ENCODE results near the gene EFNA1.

EFNA1 gene

DNA sequence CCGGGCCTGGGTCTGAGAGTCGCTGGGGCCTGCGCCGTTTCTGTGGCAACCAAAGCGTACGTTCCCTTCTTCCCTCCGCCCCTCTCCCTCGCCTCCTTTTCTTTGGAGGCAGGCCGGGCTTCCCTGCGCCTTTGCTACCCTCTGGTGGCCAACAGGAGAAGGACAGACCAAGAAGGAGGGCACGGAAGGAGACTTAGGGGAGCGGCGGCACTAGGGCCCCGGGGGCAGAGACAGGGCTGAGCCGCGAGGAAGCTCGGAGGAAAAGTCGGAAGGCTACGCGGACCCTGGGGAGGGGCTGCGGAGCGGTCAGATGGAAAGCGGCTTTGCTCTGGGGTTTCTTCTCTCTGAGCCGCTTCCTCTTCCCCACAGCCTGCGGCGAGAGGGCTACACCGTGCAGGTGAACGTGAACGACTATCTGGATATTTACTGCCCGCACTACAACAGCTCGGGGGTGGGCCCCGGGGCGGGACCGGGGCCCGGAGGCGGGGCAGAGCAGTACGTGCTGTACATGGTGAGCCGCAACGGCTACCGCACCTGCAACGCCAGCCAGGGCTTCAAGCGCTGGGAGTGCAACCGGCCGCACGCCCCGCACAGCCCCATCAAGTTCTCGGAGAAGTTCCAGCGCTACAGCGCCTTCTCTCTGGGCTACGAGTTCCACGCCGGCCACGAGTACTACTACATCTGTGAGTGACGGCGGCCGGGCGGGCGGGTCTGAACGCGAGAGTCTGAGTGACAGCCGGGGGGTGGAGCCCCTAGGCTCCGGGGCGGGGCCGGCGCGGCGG, 42.8 kb upstream of the EFNA1 start:
- H3K4me3 ChIP-seq (ENCODE audit: low read depth, low read length), result peak overlapping the region; percentile 77
- peak; percentile 95 for DNase-seq (ENCODE audit: low read depth)
- TF ChIP-seq, protein P1, sequence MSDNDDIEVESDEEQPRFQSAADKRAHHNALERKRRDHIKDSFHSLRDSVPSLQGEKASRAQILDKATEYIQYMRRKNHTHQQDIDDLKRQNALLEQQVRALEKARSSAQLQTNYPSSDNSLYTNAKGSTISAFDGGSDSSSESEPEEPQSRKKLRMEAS (IDR thresholded peaks at IDR 0.05; ENCODE audit: low read depth, low read length), result no peak; the same call in 1 of the 2 replicates
- TF ChIP-seq MYC (IDR thresholded peaks at IDR 0.05; ENCODE audit: low read depth, low read length) (peak; percentile 1; the same call in 1 of the 2 replicates), POLR2A (IDR thresholded peaks at IDR 0.05; ENCODE audit: extremely low read depth, insufficient read length) (peak; percentile 55)
- TF ChIP-seq, protein P2, sequence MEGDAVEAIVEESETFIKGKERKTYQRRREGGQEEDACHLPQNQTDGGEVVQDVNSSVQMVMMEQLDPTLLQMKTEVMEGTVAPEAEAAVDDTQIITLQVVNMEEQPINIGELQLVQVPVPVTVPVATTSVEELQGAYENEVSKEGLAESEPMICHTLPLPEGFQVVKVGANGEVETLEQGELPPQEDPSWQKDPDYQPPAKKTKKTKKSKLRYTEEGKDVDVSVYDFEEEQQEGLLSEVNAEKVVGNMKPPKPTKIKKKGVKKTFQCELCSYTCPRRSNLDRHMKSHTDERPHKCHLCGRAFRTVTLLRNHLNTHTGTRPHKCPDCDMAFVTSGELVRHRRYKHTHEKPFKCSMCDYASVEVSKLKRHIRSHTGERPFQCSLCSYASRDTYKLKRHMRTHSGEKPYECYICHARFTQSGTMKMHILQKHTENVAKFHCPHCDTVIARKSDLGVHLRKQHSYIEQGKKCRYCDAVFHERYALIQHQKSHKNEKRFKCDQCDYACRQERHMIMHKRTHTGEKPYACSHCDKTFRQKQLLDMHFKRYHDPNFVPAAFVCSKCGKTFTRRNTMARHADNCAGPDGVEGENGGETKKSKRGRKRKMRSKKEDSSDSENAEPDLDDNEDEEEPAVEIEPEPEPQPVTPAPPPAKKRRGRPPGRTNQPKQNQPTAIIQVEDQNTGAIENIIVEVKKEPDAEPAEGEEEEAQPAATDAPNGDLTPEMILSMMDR (IDR thresholded peaks at IDR 0.05; ENCODE audit: low read depth, low read length), result peak; percentile 82

DNA sequence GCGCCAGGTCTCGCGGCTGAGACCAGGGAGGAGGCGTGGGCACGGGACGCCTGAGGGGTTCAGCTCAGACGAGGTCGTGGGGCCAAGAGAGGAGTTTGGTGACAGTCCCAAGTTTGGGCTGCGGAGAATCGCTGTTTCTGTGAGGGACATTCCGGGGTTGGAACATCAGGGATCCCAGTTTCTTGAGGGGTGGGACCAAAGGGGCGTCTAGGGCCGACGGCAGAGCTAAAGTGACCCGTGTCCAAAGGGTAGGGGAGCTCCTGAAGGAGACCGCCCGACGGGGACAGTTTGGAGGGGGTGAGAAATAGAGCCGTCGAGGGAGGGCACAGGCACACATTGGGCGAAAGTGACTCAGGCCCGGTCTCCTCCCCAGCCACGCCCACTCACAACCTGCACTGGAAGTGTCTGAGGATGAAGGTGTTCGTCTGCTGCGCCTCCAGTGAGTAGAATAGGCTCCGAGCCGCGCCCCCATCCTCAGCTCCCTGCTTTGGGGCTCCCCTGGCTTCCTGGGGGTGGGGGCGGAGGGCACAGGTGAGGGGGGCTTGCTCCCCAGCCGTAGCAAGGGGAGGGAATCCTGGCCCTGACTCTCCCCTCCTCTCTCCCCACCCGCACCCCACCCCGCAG, 42.1 kb upstream of the EFNA1 start:
- peak; percentile 54 for DNase-seq (ENCODE audit: low read depth)
- peak overlapping the region; percentile 77 for H3K4me3 ChIP-seq (ENCODE audit: low read depth, low read length)
- TF ChIP-seq MYC (IDR thresholded peaks at IDR 0.05; ENCODE audit: low read depth, low read length), result no peak
- peak; percentile 6 for TF ChIP-seq POLR2A (IDR thresholded peaks at IDR 0.05; ENCODE audit: extremely low read depth, insufficient read length)

DNA sequence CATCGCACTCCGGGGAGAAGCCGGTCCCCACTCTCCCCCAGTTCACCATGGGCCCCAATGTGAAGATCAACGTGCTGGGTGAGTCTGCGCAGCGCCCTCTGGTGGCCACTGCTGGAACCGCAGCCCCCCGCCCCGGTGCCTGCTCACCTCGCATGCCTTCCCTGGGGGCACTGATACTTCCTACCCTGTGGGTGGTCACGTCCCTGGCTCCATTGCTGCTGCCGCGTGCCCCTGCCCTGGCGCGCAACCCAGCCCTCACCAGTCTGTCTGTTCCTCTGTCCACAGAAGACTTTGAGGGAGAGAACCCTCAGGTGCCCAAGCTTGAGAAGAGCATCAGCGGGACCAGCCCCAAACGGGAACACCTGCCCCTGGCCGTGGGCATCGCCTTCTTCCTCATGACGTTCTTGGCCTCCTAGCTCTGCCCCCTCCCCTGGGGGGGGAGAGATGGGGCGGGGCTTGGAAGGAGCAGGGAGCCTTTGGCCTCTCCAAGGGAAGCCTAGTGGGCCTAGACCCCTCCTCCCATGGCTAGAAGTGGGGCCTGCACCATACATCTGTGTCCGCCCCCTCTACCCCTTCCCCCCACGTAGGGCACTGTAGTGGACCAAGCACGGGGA, 41.4 kb upstream of the EFNA1 start:
- H3K4me3 ChIP-seq (ENCODE audit: low read depth, low read length), result no peak overlapping the region
- TF ChIP-seq, protein P1 (IDR thresholded peaks at IDR 0.05; ENCODE audit: low read depth, low read length), result peak; percentile 70
- TF ChIP-seq MYC (IDR thresholded peaks at IDR 0.05; ENCODE audit: low read depth, low read length), result peak; percentile 44; the same call in 1 of the 2 replicates
- TF ChIP-seq, protein P2 (IDR thresholded peaks at IDR 0.05; ENCODE audit: low read depth, low read length), result peak; percentile 76
- no peak for TF ChIP-seq POLR2A (IDR thresholded peaks at IDR 0.05; ENCODE audit: extremely low read depth, insufficient read length)
- DNase-seq (ENCODE audit: low read depth), result peak; percentile 81

DNA sequence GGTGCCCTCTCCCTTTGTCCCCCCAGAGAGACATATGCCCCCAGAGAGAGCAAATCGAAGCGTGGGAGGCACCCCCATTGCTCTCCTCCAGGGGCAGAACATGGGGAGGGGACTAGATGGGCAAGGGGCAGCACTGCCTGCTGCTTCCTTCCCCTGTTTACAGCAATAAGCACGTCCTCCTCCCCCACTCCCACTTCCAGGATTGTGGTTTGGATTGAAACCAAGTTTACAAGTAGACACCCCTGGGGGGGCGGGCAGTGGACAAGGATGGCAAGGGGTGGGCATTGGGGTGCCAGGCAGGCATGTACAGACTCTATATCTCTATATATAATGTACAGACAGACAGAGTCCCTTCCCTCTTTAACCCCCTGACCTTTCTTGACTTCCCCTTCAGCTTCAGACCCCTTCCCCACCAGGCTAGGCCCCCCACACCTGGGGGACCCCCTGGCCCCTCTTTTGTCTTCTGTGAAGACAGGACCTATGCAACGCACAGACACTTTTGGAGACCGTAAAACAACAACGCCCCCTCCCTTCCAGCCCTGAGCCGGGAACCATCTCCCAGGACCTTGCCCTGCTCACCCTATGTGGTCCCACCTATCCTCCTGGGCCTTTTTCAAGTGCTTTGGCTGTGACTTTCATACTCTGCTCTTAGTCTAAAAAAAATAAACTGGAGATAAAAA, 40.7 kb upstream of the EFNA1 start:
- TF ChIP-seq, protein P2 (IDR thresholded peaks at IDR 0.05; ENCODE audit: low read depth, low read length), result no peak
- TF ChIP-seq, protein P1 (IDR thresholded peaks at IDR 0.05; ENCODE audit: low read depth, low read length), result no peak
- TF ChIP-seq MYC (IDR thresholded peaks at IDR 0.05; ENCODE audit: low read depth, low read length) (no peak), POLR2A (IDR thresholded peaks at IDR 0.05; ENCODE audit: extremely low read depth, insufficient read length) (no peak)
- DNase-seq (ENCODE audit: low read depth), result no peak
- no peak overlapping the region for H3K4me3 ChIP-seq (ENCODE audit: low read depth, low read length)

DNA sequence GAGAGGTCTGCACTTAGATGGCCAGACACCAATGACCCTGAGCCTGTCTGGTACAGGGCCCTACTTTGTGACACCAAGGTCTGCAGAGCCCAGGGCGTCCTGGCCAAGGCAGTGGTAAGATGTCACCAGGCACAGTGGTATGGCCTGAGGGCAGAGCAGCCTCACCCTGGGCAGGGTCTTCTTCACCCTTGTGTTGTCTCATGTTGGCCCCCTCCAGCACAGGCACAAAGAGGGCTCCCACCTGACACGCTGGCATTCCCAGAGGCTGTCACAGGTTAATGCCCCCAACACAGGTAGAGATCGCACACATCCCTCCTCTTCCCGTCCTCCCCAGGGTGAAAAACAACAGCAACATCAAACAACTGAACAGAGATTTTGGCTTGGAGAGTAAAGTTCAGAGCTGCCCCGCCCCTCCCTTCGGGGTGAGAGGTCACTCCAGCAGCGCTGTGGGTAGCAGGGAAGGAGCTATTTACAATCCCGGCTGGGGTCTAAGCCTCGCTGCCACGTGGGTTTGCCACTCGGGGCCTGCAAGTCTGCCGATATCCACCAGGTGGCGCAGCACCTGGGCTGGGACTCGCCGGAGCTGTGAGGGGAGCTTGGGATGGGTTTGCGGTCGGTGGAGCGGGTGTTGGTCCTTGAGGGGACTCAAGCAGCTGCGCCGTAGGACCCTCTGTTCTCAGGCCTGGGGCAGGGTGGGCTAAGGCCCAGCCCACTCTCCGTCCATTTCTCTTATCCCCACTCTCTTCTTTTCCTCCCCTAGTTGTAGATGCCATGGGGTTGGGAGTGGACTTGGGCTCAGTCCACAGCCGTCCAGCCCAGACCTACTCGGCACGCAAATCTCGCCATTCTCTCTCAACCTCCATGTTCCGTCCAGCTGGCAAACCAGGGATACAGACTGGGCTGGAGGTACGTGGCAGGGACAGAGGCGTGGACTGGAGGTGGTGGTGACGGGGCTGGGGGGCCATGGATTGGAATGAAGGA, 36.3 kb upstream of the EFNA1 start:
- TF ChIP-seq POLR2A (IDR thresholded peaks at IDR 0.05; ENCODE audit: extremely low read depth, insufficient read length), result no peak
- TF ChIP-seq, protein P1 (IDR thresholded peaks at IDR 0.05; ENCODE audit: low read depth, low read length), result peak; percentile 96
- TF ChIP-seq, protein P2 (IDR thresholded peaks at IDR 0.05; ENCODE audit: low read depth, low read length), result peak; percentile 92
- TF ChIP-seq MYC (IDR thresholded peaks at IDR 0.05; ENCODE audit: low read depth, low read length), result peak; percentile 93
- peak; percentile 77 for DNase-seq (ENCODE audit: low read depth)
- no peak overlapping the region for H3K4me3 ChIP-seq (ENCODE audit: low read depth, low read length)
